Epithelial cell of esophagus (primary cell): ENCODE results near the gene GNG4.
"Not testable (repeated sequence)": the region's sequence is repeated elsewhere in the genome, so short reads cannot be mapped to it uniquely, and the experiment has no call there.

ENCODE experiments used
- DNase-seq: peaks from one replicate; pipeline ENCODE4 v3.0.0; 2010; ENCODE audit warnings: low read depth
- H3K4me3 ChIP-seq: 2 replicates; pipeline ENCODE4 v1.5.1; 2011; ENCODE audit warnings: mild to moderate bottlenecking, low read length, control low read depth
- CTCF ChIP-seq: IDR thresholded peaks from 2 replicates; pipeline ENCODE4 v1.5.1; 2011; ENCODE audit warnings: low read depth, mild to moderate bottlenecking, low read length, control low read depth, inconsistent platforms; ENCODE audit not compliant: insufficient read depth; ENCODE audit errors: missing control alignments

The GNG4 gene

GRCh38 chr1:235557495-235557894, 92.1 kb downstream of the GNG4 start:
- DNase-seq: no peak
- TF ChIP-seq CTCF: no peak
- H3K4me3 ChIP-seq: no peak overlapping the region

GRCh38 chr1:235556807-235557206, 92.8 kb downstream of the GNG4 start:
- no peak overlapping the region for H3K4me3 ChIP-seq
- no peak for DNase-seq
- TF ChIP-seq CTCF: no peak

- DNase-seq: no peak
- no peak for TF ChIP-seq CTCF
- no peak overlapping the region for H3K4me3 ChIP-seq
These were observed 96.5 kb downstream of the GNG4 start for GRCh38 chr1:235553112-235553551.

GRCh38 chr1:235552146-235552716, 97.4 kb downstream of the GNG4 start:
- no peak for TF ChIP-seq CTCF
- H3K4me3 ChIP-seq: no peak overlapping the region
- DNase-seq: no peak

- DNase-seq: no peak
- TF ChIP-seq CTCF: no peak
- no peak overlapping the region for H3K4me3 ChIP-seq
These were observed 100.0 kb downstream of the GNG4 start for GRCh38 chr1:235549351-235550139.

GRCh38 chr1:235546369-235547155, 103.0 kb downstream of the GNG4 start:
- DNase-seq, H3K4me3 ChIP-seq: not testable (repeated sequence)

- TF ChIP-seq CTCF: no peak
These were observed 104.2 kb downstream of the GNG4 start for GRCh38 chr1:235545292-235545930.

GRCh38 chr1:235542845-235543244, 106.7 kb downstream of the GNG4 start:
- H3K4me3 ChIP-seq, DNase-seq: not testable (repeated sequence)

More at GRCh38 chr1:235545292-235545930, 104.2 kb downstream of the GNG4 start:
- H3K4me3 ChIP-seq: no peak overlapping the region
- DNase-seq: no peak
